Sigmoid colon (tissue), 7 donors: ENCODE results near the gene SFT2D3. TPM values are rescaled to one million over a fixed set of nuclear protein-coding genes. Genes with fewer than 3 reads are reported as not detected.

Source experiments
- DNase-seq: peaks from one replicate; pipeline ENCODE4 v3.0.0-alpha.2; 2019
- H3K27ac ChIP-seq, 4 donors: fragments of 200-600 bp; sonication (generic); one replicate each; pipeline ENCODE4 v1.5.1; 2016 to 2019; ENCODE audit warnings: mild to moderate bottlenecking in 1 of 4
- H3K27me3 ChIP-seq, 3 donors: fragments of 200-600 bp; sonication (generic); one replicate each; pipeline ENCODE4 v1.5.1; 2019; ENCODE audit warnings: mild to moderate bottlenecking in 1 of 3
- H3K36me3 ChIP-seq, 4 donors: fragments of 200-600 bp; sonication (generic); one replicate each; pipeline ENCODE4 v1.5.1; 2016 to 2019
- H3K4me1 ChIP-seq, 4 donors: fragments of 200-600 bp; sonication (generic); one replicate each; pipeline ENCODE4 v1.5.1; 2017 to 2019
- H3K4me3 ChIP-seq, 4 donors: fragments of 200-600 bp; sonication (generic); one replicate each; pipeline ENCODE4 v1.5.1; 2017 to 2019; ENCODE audit warnings: mild to moderate bottlenecking in 2 of 4, moderate library complexity in 1 of 4
- H3K9me3 ChIP-seq, 4 donors: fragments of 200-600 bp in 3 of 4; sonication (generic) in 3 of 4; one replicate each; pipeline versions ENCODE4 v1.5.1 to v1.6.1; 2013 to 2019
- EP300 ChIP-seq, 4 donors: sonication (generic); formaldehyde crosslinking; IDR thresholded peaks; one replicate each; pipeline ENCODE4 v1.6.1; 2017; ENCODE audit warnings: antibody characterized with exemption in 4 of 4
- POLR2A ChIP-seq, 2 donors: fragments of 450-650 bp; IDR thresholded peaks; one replicate each; pipeline ENCODE4 v1.6.1; 2016; ENCODE audit warnings: antibody characterized with exemption in 2 of 2, mild to moderate bottlenecking in 2 of 2, moderate library complexity in 2 of 2
- POLR2AphosphoS5 ChIP-seq, 4 donors: sonication (generic); formaldehyde crosslinking; IDR thresholded peaks; one replicate each; pipeline ENCODE4 v1.6.1; 2017; ENCODE audit warnings: antibody characterized with exemption in 4 of 4
- WGBS, 2 donors: extraction: QIAGEN DNeasy Blood & Tissue Kit; methylation state at CpG; one replicate each; pipeline ENCODE4 v1.1.7; 2013; 5-methylcytosine and 5-hydroxymethylcytosine counted together
- intact Hi-C: fragments of 100-400 bp; cut with DNase I; formaldehyde crosslinking; loops from one replicate; pipeline ENCODE4 v1.15.1; 2023
- polyA plus RNA-seq, 3 donors: library from polyadenylated mRNA; stranded (reverse); fragments of 200-250 nt; gene quantifications; one replicate each; pipeline ENCODE4 v1.2.3, GENCODE V29; 2013
- total RNA-seq, 4 donors: library from RNA; depleted of rRNA; stranded (reverse); fragments of >200 nt; gene quantifications; one replicate each; pipeline ENCODE4 v1.1.0, GENCODE V29; 2016
- TF ChIP-seq, protein P1 (sequence below), 4 experiments: fragments of 450-650 bp in 3 of 4; fragments of 200-600 bp in 1 of 4; IDR thresholded peaks; one replicate each; pipeline ENCODE4 v1.5.1; 2016 to 2019; ENCODE audit warnings: antibody characterized with exemption in 4 of 4, mild to moderate bottlenecking in 3 of 4, moderate library complexity in 2 of 4
- donor health status: healthy with polysubstance abuse.
- donor health status: Bipolar disorder and iron deficiency.
- donor health status: healthy.

The SFT2D3 gene
- total and polyA plus RNA-seq, 7 donors = 1.4 to 8.6 (median 6.5) TPM

DNA sequence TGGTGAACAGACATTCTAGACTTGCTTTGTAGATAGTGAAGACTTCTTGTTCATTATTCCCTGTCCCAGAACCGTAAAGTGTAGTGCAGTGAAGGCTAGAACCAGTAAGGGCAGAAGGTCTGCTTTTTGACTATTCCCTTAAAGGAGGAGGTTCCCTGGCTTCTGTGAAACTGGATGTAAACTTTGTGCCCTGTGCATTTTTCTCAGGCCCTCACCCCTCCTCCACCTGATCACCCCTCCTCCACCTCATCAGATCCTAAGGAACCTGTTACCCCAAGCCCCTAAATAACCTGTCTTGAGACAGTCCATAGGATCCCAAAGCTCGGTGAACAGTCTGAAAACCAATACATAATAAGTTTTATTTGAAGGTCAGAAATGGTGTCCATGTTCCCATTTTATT lies 33.7 kb downstream of the SFT2D3 start:
- Histone ChIP-seq H3K27me3 (no peaks in the 10 kb centered on the region), H3K4me1 (peaks cover 0 to 22% (median 18%) of the 10 kb centered on the region in 4 donors), H3K27ac (no peak overlapping the region), H3K9me3 (no peaks in the 10 kb centered on the region), H3K4me3 (no peak overlapping the region), H3K36me3 (peaks cover 0 to 4% (median 1%) of the 10 kb centered on the region in 4 donors)
- WGBS, 2 donors = 29 to 74% methylated on average over 2 of the region's 2 CpGs
- TF ChIP-seq POLR2A (IDR thresholded peaks at IDR 0.05) = no peak
- TF ChIP-seq, protein P1, sequence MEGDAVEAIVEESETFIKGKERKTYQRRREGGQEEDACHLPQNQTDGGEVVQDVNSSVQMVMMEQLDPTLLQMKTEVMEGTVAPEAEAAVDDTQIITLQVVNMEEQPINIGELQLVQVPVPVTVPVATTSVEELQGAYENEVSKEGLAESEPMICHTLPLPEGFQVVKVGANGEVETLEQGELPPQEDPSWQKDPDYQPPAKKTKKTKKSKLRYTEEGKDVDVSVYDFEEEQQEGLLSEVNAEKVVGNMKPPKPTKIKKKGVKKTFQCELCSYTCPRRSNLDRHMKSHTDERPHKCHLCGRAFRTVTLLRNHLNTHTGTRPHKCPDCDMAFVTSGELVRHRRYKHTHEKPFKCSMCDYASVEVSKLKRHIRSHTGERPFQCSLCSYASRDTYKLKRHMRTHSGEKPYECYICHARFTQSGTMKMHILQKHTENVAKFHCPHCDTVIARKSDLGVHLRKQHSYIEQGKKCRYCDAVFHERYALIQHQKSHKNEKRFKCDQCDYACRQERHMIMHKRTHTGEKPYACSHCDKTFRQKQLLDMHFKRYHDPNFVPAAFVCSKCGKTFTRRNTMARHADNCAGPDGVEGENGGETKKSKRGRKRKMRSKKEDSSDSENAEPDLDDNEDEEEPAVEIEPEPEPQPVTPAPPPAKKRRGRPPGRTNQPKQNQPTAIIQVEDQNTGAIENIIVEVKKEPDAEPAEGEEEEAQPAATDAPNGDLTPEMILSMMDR (IDR thresholded peaks at IDR 0.05) = no peak
- no peak for TF ChIP-seq POLR2AphosphoS5 (IDR thresholded peaks at IDR 0.05)
- no peak for TF ChIP-seq EP300 (IDR thresholded peaks at IDR 0.05)
- DNase-seq = no peak
- intact Hi-C loops = no loop called here

DNA sequence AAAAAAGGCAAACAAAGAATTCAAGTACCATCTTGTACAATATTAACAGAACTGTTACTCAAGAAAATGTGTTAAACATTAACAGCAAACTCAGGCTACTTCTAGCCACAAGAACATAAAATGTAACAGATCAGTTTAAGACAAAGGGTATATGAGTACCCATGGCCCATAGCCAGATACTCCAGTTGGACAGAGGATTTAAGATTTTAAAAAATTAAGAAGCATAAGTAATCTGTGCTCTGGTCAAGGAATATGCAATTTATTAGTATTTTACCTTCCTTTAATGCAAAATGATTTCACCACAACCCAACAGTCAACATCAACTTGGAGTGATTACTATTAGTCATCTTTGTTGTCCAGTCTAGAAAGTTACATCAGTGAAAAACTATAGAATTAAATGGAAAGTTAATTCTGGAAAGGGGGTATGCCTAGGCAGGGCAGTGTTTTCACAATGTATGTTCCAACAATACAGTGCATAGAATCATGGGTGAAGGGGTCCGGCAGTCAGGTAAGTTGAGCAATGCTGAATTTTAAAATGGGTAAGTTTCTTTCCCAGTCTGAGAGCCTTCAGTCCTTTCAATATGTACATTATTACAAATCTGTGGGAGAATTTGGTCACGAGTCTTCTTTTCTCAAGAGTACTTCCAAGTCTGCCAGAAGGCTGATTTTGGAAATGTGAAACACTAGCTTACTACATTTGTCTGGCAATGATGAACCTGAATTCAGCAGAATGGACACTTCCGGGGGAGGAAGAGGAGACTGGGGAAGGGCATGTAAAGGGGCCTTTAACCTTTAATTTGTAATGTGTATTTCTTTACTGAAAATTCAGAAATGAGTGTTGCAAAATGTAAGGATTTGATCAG lies 34.5 kb downstream of the SFT2D3 start:
- no peak overlapping the region for H3K27ac ChIP-seq
- no peaks in the 10 kb centered on the region for H3K27me3 ChIP-seq
- H3K4me1 ChIP-seq = peaks cover 0 to 22% (median 18%) of the 10 kb centered on the region in 4 donors
- TF ChIP-seq, protein P1 (IDR thresholded peaks at IDR 0.05) = no peak
- TF ChIP-seq POLR2A (IDR thresholded peaks at IDR 0.05) (no peak), EP300 (IDR thresholded peaks at IDR 0.05) (no peak), POLR2AphosphoS5 (IDR thresholded peaks at IDR 0.05) (no peak)
- peaks cover 0 to 4% (median 1%) of the 10 kb centered on the region in 4 donors for H3K36me3 ChIP-seq
- H3K4me3 ChIP-seq = no peak overlapping the region
- WGBS, 2 donors = 75 to 92% methylated on average over 3 of the region's 3 CpGs
- intact Hi-C loops = no loop called here
- H3K9me3 ChIP-seq = no peaks in the 10 kb centered on the region
- DNase-seq = no peak

DNA sequence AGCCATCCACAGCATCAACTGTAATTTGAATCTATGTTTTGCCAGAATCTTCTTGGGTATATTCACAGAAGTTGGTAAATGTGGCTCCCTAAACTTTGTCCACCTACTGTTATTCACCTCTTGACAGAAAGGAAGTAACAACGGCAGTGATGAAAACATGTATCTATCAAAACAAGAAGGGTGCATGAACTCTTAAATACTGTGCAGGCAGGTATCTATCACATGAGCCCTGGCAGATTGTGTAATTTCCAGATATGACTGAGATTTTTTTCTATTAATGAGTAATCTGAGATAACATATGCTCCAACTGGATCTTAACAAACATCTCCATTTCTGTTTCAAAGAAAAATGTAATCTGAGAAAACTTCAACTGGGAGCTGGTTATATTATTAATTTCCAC lies 36.6 kb downstream of the SFT2D3 start:
- H3K9me3 ChIP-seq = no peaks in the 10 kb centered on the region
- H3K27me3 ChIP-seq = no peaks in the 10 kb centered on the region
- TF ChIP-seq, protein P1 (IDR thresholded peaks at IDR 0.05) = no peak
- no peak for TF ChIP-seq EP300 (IDR thresholded peaks at IDR 0.05)
- TF ChIP-seq POLR2A (IDR thresholded peaks at IDR 0.05) = no peak
- no peak for TF ChIP-seq POLR2AphosphoS5 (IDR thresholded peaks at IDR 0.05)
- no peak overlapping the region for H3K27ac ChIP-seq
- H3K4me3 ChIP-seq = no peak overlapping the region
- intact Hi-C loops = no loop called here
- no peak for DNase-seq
- WGBS, 2 donors = 47 to 77% methylated on average over 1 of the region's 1 CpG
- peaks cover 0 to 22% (median 18%) of the 10 kb centered on the region in 4 donors for H3K4me1 ChIP-seq
- H3K36me3 ChIP-seq = peaks cover 0 to 4% (median 1%) of the 10 kb centered on the region in 4 donors

DNA sequence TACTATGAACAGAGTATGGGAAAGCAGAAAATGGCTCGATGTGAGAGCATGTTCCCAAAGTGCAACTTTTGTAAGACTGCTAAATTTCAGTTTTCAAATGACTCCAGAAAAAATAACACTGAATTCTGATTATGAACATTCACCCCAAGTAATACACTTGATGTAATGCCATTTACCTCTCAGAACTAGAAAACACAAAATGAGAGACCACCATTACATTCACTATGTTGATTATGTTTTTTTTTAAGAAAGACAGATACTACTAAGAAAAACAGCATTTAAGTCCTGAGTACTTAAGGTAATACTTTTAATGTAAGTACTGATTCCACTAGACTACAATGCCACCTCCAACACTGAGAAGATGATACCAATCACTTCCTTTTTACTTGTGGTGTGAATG lies 38.5 kb downstream of the SFT2D3 start:
- intact Hi-C loops = no loop called here
- Histone ChIP-seq H3K4me1 (peaks cover 0 to 3% (median 3%) of the 10 kb centered on the region in 4 donors), H3K36me3 (peaks cover 0 to 12% (median 1%) of the 10 kb centered on the region in 4 donors), H3K9me3 (no peaks in the 10 kb centered on the region), H3K27me3 (no peaks in the 10 kb centered on the region), H3K27ac (no peak overlapping the region), H3K4me3 (no peak overlapping the region)
- 79 to 90% methylated on average over 1 of the region's 1 CpG for WGBS, 2 donors
- DNase-seq = no peak
- TF ChIP-seq POLR2A (IDR thresholded peaks at IDR 0.05) (no peak), POLR2AphosphoS5 (IDR thresholded peaks at IDR 0.05) (no peak), EP300 (IDR thresholded peaks at IDR 0.05) (no peak)
- TF ChIP-seq, protein P1 (IDR thresholded peaks at IDR 0.05) = no peak
